ENCODE measurements around the gene SEMA6A.

The SEMA6A gene

DNA sequence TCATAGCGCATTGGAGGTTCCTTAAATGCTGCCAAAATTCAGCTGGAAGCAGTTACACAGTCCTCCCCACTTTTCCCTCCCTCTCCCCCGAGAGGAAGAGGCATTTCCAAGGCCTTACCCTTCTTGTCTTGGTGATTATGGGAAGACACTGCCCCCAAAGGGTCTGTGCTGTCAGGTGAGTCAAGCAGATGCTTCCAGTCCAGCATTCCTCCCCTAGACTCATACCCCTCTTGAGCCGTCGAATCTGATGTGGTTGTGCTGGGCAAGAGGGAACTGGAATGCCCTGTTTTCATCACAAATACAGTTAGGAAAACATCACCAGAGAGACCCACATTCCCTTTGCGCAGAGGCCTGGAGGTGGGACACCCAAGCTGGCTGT, 107.2 kb downstream of the SEMA6A start:
- no peak for DNase-seq (ENCODE audit: low read depth in 1 of 2, low spot score in 1 of 2)

DNA sequence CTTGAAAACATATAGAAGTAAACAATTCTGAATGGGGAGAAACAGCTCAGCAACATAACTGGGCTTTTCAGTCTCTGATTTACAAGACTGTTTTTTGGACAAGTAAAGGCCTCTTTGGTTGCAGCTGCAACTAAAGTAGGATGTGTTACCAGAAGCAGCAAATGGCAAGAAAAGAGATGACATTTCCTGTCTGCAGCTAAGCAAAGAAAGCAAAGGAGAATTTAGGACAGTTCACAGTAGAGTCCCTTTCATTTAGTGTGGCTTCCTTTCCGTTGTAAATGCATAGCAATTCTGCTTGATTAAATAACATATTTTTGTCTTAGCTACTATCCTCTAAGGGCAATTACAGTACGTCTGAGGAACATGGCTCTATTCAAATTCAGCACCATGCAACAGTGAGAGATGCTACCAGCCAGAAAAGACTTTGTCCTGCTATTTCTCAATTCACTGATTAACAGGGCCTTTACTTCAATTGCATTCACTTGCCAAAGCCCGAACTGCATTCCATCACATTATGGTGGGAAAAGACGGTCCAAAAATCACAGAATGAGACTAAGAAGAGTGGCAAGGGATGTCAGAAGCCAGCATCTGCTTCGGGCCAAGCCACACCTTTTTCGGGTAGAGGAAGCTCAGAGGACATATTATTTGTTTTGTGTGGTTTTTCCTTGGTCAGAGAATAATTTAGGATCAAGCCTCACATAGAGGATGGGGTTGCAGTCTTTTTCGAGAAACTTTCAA, 107.7 kb downstream of the SEMA6A start:
- DNase-seq (ENCODE audit: low read depth in 1 of 2, low spot score in 1 of 2): no peak

DNA sequence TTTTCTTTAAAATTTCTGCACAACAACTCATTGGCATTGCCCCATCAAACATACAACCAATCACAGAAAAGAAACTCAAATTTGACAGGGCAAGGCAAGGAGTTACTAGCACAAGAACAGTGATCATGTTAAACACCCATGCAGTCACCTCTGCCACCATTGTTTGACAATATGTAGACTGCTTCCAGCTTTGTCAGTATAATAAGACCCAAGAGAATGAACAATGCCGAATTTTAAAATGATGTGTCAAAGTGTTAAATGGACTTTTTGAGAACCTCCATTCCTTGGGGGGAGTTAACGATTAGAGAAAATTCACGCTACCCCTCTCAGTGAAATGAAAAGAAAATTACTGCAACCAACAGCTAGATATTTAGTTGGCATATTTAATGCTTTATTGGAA, 109.2 kb downstream of the SEMA6A start:
- no peak for DNase-seq (ENCODE audit: low read depth in 1 of 2, low spot score in 1 of 2)

DNA sequence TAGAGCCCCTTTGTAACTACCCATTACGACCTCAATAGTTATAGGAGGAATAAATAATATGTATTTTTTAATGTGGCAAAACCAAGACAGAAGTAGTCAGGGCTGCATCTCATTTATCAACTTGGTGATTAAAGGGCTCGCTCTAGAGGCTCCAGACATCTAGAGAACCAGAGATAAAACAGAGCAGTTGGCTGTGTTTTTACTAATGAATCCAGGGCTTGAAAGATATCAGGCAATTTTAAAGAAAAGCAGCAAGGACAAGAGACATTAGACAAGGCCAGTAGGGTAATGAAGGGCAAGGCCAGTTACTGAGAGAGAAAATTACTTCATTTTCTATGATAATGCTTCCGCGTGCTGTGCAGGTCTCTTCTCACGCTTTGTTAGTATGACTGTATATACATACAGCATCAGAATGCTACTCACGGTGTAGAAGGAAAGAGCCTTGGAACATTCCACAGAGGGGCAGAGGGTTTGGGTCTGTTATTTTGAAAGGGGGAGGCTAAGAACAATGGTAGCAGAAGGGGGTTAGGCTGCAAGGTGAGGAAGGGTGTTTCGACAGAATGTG, 110.4 kb downstream of the SEMA6A start:
- DNase-seq (ENCODE audit: low read depth in 1 of 2, low spot score in 1 of 2): no peak

DNA sequence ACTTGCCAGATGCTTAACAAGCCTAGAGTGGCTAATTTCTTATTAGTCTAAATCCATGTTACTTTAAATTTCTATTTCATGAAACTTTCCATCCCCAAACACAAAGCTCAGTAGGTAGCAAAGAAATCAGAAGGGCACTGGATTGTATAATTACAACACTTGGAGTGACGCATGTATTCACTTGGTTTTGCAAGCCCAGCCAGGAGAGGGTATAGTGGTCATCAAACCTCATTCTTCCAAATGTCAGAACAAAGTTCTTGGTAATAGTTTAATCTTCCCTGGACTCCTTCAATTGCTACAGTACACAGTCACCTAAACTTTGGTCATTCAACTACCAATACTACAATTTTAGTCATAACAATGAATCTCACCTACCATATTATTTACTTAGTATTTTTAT, 112.1 kb downstream of the SEMA6A start:
- DNase-seq (ENCODE audit: low read depth in 1 of 2, low spot score in 1 of 2): no peak

DNA sequence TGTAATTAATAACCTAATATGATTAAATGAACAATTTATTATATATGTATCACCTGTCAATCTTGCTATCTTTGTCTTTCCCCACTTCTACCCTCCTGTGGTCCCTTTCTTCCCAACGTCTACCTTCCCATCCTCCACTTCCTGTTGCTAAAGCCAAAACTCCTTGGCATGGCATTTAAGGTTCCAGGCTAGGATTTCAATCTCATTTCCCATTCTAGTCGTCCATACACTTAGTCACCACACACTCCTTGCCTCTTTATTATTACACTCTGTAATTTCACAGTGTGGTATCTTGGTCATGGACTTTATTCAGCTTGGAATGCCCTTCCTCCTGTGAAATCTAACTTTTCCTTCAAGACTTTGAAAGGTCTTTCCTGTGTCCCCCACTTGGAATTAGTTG, 115.3 kb downstream of the SEMA6A start:
- DNase-seq (ENCODE audit: low read depth in 1 of 2, low spot score in 1 of 2): no peak

DNA sequence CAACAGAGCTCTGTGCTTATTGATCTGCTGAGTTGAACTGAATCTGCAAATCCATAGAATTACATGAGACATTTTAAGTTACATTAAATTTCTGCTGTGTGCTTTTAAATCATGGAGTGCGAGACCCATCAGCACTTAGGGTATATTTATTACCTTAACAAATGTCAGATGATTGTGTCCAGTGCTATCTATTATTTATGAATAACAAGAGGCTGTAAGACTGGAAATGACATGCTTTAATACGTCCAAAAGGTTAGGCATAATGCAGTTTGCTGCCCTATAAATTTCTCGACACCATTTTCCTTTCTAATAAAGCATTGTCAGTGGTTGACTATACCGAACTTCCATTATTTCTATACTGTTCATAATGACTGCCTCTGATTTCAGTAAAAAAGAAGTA, 117.6 kb downstream of the SEMA6A start:
- no peak for DNase-seq (ENCODE audit: low read depth in 1 of 2, low spot score in 1 of 2)

DNA sequence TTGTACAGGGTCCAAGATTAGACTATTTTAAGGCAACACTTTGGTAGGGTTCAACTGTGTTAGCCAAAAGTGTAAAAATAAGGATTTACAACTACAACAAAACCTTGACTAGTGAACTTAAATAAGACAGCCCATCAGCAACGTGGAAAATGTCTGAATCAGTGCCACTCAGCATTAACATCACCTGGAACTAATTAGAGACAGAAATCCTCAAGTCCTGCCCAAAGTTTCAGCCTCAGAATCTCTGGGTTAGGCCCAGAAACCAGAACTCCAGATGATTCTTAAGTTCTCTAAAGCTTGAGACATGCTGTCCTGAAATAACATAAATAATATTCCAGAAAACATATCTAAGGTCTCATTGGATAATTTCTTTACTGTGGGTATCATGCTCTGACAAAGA, 118.6 kb downstream of the SEMA6A start:
- DNase-seq (ENCODE audit: low read depth in 1 of 2, low spot score in 1 of 2): no peak

DNA sequence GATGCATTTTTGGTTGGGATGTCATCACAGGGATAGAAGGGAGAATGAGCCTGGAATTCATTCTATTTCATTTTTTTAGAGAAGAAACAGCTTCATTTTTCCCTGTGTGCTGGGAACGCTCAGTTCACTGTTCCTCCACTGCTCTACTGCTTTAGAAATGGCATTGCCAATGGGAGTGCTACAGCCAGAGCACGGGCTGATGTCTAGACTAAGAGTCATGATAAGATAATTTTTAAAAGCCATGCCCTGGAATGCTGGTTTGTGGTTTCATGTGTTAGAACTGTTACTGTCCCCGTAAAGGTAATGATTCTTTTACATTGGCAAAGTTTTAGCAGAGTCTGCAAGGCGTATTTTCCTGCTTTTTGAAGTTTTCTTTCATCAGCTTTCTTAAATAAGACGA, 119.6 kb downstream of the SEMA6A start:
- DNase-seq (ENCODE audit: low read depth in 1 of 2, low spot score in 1 of 2): no peak

DNA sequence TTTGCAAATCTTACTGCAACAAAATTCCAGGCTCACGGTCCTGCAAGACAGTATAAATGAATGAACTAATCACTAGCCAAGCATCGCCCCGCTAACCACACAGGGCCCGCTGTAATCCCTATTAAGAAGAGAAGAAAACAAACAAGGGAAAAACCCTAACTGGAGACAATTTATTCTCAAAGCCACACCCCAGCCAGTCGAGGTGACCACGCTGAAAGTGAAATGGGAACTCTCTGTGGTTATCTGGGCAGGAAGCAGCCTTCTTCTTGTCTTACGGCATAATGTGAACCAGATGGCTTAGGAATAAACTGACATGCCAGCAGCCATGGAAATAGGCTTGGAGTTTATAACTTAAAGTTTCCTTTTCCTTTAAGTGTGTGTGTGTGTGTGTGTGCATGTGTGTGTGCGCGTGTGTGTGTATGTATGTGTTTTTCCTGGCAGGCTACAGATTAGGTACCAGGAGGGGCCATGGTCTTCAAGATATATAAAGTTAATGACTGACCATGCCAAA, 120.2 kb downstream of the SEMA6A start:
- DNase-seq (ENCODE audit: low read depth in 1 of 2, low spot score in 1 of 2): no peak

DNA sequence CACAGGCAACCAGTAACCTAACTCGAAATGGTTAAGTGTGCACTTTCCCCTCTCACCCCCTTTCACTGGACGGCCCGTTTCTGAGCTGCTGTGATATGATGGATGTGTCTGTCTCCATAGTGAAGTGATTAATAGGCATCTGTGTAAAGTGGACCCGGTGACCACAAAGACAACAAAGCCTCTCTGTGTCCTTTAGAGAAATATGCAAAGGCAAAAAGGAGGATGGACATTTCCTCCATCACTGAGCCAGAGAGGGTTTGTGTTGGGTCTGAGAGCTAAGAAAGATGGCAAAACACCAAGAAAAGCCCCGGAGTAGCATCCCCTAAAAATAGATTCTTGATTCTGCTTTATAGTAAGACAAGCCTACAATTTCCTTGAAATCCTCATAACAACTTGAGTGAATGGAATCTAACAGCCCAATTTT, 120.6 kb downstream of the SEMA6A start:
- DNase-seq (ENCODE audit: low read depth in 1 of 2, low spot score in 1 of 2): no peak

DNA sequence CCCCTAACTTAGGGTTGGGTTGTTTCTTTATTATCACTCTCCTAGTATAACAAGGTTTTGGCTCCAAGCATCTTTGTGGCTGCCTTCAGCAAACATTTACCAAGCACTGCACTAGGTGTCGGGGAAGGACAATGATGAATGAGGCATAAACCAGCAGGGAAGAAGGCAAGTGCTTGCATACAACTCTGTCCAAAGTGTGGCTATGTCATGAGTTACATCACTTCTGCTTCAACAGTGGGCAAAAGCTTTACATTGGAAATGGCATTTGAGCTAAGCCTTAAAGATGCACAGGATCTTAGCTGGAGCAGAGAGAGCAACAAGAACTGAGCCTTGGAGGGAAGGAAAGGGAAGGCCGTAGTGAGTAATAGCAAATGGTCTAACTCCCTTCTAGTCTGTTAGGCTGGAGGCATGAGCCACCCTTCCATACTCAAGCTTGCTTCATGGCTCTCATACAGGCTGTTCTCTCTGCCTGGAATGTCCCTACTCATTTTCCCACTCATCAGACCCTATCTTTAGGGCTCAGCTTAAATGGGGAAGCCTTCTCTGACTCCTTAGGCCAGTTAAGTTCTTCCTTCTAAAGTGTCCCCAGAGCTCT, 121.8 kb downstream of the SEMA6A start:
- no peak for DNase-seq (ENCODE audit: low read depth in 1 of 2, low spot score in 1 of 2)

DNA sequence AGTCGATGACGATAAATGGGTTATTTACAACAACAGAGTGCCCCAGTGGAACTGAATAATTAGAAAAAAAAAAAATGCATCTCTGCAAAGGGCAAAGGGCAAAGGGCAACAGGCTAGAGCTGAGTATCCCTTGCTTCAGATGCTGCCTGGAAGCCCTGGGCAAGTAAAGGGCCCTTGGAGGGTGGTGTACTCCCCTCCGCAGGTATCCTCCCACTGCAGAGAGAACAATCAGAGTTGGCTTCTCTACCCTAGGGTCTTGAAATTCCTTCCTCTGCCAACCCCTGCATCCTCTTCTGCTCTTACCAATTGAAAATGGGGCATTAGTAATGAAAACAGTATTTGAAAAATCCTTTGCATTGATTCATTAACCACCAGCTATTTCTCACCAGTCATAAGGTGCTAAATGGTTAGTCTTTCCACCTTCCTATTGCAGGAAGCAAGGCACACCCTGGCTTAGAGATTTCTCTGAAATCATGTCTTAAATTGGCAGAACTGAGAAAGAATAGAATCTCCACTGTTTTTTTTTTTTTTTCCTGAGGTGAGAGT, 122.6 kb downstream of the SEMA6A start:
- DNase-seq (ENCODE audit: low read depth in 1 of 2, low spot score in 1 of 2): no peak

DNA sequence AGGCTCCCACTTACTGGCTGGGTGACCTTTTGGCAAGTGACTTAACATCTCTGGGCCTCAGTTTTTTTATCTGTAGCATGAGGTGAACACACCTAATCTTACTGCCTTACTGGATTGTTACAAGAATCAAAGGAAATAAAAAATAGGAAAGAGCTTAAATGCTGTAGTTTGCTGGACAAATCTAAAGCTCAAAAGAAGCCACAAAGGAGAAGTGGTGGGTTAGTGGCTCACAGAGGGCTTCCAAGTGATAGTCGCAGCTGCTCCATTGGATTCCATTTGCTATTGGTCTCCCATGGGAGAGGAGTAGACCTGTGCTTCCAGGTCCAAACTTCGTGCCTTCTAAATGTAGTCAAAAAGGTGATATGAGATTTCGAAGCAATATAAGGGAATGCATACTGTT, 123.6 kb downstream of the SEMA6A start:
- DNase-seq (ENCODE audit: low read depth in 1 of 2, low spot score in 1 of 2): no peak

DNA sequence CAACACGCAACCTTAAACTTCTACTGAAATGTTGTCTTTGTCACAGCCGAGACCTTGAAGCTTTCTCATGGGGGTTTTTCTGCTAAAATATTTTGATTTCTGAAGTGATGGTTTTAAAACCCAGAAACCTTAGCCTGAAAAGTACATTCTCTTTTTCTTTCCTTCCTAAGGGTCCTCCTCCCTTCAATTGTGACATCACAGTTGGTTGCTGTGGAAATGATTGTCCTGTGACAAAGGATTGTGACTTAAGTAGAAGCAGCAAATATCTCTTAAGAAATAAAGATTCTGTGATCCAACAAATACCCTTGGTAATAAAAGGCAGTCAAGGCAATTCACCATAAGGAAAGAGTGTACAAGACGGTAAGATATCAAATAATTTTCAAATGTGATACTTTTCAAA, 125.2 kb downstream of the SEMA6A start:
- no peak for DNase-seq (ENCODE audit: low read depth in 1 of 2, low spot score in 1 of 2)

DNA sequence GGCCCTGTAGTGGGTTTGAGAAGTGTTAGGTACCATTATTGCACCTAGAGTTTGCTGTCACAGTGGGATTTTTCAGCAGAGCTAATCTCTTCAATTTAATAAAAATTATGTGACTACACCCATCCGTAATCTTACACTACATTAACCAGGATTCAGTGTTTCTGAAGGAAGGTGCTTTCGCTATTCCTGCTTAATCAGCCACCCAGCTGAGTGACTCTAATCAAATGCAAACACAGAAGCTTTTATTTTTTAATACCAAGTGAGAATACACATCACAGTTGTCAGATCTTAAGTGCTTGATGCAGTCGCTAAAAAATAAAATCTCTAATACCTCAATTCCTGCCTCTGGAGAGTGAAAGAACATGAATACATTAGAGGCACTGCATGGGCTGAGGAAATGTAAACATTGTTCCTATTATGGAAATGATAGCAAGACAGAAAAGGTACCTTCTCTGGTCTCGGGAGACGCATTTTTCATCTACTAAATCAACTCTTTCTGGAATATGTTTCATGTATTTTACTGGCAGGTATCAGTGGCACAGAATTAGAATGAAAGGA, 125.7 kb downstream of the SEMA6A start:
- DNase-seq (ENCODE audit: low read depth in 1 of 2, low spot score in 1 of 2): no peak

DNA sequence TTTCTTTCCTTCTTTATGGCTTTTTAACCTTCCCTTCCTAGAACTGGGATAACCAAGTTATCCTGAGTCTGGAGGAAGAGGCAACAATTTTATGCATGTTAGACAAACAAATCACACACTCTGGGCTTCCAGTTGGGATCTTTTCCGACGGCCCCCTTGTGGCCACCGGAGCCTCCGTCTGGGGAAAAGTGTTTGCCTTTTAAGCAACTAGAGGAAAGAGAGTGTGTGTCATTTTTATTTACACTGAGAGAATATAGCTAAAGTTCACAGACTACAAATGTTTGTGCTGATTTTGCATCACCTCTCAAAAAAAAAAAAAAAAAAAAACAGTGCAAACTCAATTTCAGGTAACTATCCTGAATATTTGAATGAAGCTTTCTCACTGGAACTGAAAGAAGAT, 126.2 kb downstream of the SEMA6A start:
- no peak for DNase-seq (ENCODE audit: low read depth in 1 of 2, low spot score in 1 of 2)

DNA sequence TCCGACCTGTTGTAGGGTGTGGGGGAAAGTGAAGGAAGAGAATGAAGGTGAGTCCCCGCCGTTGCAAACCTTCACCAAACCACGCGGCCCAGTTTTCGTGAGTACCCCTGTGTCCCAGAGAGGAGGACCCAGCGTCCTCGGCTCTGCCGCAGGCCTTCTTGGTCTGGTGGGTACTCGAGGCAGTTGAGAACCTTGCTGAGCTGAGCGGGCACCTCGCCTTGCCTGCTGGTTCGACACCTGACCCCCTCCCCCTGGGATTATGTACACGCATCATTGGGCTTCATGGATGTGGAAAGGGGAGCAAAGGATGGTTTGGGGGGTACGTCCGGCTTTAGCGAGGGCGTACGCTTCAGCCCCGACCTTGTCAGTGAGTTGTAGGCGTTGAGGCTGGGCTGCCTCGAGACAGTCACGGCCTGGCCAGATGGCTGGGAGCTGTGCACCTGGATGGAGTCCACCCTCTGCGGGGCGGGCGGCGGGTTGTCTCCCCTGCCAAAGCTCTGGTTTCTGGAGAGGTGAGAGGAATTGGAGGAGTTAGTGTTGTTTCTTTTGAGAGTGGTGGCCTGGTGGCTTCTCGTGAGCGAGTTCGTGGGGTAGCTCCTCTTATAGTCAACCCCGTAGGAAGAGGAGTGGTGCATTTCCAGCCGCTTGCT, 128.1 kb downstream of the SEMA6A start:
- no peak for DNase-seq (ENCODE audit: low read depth in 1 of 2, low spot score in 1 of 2)

DNA sequence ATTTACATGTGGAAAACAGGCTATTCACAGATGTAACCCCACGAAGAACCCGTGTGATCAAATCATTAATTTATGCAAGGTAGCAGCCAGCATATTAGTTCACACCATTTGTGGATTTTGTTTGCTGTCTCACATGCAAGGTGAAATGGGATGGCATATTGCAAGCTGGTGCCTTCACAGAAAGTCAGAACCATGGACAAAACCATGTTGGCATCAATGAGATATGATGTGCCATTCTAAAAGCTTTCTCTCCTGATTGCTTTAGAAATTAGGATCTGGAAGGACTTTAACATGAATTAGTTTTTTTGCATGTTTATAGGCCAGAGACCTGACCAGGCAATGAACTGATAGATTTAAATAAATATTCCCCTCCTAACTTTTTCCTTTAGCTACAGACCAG, 129.3 kb downstream of the SEMA6A start:
- DNase-seq (ENCODE audit: low read depth in 1 of 2, low spot score in 1 of 2): no peak

DNA sequence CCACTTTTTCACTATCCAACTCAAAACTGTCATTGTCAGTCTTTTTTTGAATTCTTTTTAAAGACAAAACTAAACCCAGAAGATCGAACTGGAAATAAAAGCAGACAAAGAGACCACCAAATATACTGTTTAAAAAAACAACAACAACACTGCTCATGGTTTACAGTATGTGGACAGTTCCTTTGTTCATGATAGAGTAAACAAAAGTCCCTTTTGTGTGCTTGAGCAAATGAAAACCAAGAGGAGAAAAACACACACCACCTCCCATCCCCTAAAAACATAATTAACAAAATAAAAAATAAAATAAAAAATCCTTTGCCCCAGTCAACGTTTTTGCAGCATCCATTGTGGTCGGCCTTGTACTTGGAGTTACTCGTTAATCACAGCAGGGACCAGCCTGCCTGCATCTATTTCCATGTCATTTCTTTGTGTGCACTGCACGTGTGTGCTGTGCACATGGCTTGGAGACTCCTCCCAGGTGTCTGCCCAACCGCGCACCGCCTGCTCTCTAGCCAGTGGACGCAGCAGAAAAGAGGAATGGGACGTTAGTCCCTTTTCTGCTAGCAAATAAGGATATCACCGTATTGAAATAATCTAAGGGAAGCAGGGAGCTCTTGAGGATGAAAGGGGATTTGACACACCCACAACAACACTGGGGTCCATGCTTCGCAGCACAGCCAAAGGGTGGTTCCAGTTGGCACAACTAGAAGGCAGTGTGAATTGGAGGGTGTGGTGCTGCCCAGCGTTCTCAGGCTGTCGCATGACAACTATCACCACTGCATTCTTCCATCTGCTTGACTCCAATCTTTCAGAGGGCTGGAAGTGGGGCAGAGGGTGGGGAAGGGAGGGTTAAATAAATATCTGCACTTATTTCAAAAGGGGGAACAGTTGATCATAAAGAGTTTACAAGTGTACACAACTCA, 130.0 kb downstream of the SEMA6A start:
- DNase-seq (ENCODE audit: low read depth in 1 of 2, low spot score in 1 of 2): no peak
